Fibroblast of skin of right quadriceps (primary cell): ENCODE measurements around the gene RPAP3.
A peak's percentile ranks its signal among the peaks of the same experiment; 100 is the strongest.

Experiments used
- DNase-seq: peaks from one replicate; pipeline ENCODE4 v3.0.0-alpha.2; 2013

The RPAP3 gene, protein sequence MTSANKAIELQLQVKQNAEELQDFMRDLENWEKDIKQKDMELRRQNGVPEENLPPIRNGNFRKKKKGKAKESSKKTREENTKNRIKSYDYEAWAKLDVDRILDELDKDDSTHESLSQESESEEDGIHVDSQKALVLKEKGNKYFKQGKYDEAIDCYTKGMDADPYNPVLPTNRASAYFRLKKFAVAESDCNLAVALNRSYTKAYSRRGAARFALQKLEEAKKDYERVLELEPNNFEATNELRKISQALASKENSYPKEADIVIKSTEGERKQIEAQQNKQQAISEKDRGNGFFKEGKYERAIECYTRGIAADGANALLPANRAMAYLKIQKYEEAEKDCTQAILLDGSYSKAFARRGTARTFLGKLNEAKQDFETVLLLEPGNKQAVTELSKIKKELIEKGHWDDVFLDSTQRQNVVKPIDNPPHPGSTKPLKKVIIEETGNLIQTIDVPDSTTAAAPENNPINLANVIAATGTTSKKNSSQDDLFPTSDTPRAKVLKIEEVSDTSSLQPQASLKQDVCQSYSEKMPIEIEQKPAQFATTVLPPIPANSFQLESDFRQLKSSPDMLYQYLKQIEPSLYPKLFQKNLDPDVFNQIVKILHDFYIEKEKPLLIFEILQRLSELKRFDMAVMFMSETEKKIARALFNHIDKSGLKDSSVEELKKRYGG

DNA sequence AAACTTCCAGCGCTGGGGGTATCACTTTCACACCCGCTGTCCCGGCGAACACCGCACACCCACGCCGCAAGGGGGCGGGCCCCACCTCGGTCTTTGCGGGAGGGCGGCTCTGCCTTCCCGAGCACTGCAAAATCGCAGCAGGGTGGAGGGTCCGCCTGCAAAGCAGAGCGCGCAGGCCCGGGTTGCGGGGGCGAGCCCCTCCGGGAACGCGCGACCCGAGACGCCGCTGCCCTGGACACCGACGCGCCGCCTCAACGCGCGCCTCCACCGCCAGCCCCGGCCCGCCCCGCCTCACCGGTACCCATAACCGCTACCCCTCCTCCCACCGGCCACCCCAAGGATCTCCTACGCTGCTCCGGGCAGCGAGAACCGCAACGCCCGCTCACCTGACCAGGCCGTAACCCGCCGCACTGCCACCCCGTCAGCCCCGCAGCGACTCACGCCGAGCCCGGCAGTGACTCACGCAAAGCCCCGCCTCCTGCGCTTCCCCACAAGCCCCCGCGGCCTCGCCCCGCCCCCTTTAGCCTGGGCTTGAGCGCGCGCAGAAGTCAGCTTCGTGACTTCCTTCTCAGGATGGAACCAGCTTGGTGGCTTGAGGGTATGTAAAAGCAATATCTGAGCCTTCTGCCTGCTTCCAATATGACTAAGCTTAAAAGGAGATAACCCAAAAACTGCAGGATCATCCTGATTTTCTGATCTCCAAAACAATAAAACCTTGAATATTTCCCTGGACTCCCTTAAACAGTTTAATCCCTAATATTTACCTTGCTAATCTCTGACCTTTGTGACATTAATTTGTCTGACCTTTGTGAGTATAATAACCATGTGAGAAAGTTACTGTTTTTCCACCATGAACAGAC lies at the start of gene RPAP3:
Gene RPAP3, minus strand, starts transcription at position 465 of the 860 bp plus-strand sequence. CDS start 3,190 bp downstream, outside the sequence.
- DNase-seq = peak; percentile 90

DNA sequence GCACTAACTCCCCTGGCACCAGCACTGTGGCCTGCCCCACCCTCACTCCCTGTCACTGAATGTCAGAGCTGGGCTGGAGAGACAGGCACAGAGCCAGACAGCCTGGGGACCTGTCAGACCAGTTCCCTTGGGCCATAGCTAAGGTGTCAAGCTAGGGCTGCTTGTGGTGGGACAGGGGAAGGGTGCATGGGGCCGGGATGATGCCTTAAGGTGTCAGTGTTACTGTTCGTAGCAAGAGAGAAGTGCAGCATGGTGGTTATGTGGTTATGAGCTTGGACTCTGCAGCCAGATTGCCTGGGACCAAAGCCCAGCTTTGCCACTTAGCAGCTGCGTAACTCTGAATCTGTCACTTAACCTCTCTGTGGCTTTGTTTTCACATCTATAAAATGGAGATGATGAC lies 49.1 kb upstream of the RPAP3 start:
- DNase-seq = no peak

DNA sequence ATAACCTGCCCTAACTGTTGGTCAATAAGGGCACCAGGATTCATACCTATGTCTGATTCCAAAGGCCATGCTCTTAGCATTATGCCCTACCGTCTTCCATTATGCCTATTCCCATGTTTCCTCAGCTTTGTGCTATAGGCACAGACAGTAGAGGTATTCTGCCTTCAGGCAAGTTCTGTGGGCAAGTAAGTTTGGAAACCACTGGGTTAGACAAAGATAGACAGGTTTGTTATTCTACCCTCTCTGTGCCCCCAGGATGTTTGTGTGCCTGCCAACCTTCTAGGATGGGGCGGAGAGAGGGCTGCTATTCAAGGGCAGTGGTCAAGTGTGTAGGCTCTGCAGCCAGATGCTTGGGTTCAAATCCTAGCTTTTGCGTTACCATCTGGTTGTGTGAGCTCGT lies 48.3 kb upstream of the RPAP3 start:
- DNase-seq = no peak

DNA sequence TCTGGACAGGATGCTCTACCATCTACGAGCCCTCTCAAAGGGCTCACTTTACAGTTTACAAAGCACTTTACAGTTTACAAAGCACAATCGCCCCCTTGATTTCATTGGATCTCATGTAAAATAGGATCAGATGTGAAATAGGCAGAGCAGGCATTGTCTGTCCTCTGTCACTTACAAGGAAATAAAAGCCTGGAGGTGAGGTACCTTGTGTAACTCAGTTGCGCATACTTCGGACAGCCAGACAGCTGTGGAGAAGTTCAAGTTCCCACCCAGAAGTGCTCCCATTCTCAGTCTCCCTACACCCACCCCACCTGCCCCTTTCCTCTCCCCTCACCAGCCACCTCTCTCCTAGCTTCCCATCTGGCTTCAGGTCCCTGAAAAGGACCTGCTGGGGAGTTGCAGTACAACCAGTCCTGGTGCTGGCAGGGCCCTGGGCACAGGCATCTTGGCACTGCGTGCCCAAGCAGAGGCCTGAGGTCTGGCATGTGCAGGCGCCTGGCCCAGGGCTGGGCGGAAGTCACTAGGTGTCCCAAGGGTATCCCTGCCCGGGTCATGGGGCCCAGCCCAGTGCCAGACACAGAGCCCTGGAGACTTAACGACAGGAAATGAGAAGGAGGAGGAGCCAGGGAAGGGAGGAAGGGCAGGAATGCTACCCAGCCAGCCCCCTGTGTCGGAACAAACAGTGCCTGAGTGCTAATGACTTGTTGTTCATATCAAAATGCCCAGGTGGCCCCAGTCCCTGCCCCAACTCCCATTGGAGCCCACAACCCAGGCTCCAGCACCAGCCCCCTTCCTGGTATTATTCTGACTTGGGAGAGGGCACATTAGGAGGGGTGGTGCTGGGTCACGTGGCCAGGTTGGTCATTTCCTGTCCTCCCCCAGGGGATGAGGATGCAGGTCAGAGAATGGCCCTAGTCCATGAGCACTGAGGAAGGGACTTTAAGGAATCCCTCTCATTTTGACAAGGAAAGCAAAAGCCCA lies 47.5 kb upstream of the RPAP3 start:
- no peak for DNase-seq

DNA sequence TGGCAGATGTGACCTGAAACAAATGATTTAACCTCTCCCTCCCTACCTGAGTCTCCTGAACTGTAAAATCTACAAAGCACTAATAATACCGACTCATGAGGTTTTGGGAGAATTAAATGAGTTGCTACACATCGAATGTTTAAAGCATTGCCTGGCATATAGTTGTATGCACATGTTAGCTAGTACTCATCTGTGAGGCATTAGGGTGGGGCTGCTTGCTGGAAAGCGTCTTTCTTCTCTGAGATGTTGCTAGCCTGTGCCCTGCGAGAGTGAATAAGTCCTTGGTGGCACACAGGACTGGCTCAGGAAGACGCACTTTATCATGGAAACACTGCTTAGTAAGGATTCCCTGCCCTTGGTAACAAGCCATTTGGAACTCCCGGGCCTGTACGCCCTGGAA lies 46.7 kb upstream of the RPAP3 start:
- DNase-seq = peak; percentile 34

DNA sequence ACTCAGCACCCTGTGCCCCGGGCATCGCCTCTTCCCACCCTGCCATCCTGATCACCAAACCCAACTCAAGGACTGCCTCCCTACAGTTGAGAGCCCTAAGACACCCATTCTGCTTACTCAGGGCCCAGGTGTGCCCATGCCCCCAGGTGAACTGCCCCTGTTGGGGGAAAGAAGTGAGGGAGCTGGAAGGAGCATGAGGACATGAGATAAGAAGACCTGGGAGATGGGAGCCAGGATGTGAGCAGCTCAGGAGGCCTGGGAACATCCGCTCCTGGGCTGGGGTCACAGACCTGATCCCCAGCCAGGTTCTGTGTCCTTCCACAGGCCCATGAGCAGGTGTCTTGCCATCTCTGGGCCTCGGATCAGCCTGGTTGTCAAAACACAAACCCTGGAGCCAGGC lies 46.3 kb upstream of the RPAP3 start:
- DNase-seq = no peak

DNA sequence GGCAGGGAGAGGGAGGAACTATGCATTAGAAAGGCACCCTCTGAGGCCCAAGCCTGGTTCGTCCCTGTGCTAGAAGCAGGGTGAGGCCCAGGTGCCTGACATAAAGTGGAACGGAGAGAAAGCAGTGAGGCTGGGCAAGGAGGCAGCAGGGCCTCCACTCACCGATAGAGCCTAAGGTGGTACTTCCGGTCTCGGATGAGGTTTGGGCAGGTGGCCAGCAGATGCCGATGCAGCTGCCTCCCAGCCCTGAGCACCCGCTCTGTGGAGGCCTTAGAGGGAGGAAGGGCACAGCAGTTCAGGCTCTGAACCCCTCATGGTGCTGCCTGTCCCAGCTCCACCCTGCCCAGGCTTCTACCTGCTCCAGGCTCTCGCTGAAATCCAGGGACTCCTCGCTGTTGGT lies 45.7 kb upstream of the RPAP3 start:
- no peak for DNase-seq

DNA sequence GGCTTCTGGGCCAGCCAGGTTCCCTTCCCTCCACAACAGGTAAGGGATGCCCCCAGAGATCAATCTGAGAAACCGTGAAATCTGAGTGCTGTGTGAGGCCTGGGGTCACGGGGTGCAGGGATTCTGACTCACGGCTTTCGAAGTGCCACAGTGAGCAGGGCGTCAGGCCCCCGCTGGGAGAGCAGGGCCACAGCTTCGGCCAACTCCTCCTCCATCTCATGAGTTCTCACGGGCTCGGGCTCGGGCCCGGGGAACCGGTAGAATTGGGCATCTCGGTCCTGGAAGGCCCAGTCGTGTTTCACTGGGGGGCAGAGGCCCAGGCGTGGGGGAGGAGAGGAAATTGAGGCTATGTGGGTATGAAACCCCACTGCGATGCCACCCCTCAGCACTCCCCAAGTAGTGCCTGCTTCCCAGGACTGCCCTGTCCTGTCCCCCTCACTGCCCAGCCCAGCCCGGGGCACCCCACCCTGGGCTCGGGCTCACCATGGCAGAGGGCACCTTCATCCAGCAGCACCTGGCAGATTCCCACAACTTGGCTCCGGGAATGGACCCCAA lies 45.2 kb upstream of the RPAP3 start:
- no peak for DNase-seq

DNA sequence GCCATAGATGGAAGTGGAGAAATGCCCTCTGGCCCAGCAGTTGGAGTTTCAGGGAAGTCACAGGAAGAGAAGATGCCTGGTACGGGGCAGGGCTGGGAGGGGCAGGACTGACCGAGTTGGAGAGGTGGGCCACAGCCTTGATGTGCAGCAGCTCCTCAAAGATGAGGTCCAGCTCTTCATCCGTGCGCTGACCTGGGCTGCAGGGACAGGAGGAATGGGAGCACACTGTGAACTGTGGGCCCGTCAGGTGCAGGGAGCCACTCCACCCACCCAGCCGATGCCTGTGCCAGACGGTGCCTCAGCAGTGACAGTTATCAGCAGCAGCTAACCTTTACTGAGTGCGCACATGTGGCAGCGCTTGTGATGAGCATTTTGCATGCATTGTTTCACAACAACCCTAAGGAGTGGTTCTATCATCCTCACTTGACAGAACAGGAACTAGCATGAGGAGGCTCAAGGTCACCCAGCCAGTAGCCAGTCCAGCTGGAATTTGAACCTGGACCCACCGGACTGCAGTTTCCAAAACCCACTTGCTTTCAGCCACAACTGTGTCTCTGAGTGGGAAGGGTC lies 44.5 kb upstream of the RPAP3 start:
- DNase-seq = no peak

DNA sequence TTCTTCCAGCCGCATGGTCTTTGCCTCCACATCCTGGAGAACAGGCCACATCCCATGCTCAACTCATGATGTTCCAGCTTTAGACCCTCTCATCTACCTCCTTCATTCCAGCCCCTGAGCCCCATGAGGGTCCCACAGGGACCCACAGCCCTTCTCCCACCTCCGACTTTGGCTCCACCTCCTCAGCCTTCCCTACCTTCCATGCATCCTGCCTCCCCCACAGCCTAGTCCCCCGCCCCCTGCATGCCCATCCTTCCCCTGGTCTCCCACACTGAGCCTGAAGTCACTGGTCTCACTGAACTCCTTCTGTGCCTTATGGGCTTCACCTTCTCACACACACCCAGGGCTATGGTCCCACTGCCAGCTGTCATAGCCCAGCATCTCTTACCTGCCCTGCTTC lies 43.1 kb upstream of the RPAP3 start:
- DNase-seq = no peak

DNA sequence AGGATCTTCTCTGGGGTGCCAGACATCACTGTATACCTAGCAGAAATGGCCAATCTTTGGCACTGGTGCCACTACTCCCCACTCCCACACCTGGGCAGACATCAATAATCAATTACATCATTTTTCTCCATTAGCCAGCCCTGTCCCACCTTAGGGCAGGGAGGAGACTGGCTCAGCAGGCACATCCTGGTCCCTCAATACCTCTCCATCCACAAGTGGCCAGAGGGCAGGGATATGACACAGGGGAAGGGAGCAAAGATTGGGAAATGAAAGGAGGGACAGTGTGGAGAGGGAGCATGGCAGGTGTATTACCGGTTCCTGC lies 42.6 kb upstream of the RPAP3 start:
- DNase-seq = no peak

DNA sequence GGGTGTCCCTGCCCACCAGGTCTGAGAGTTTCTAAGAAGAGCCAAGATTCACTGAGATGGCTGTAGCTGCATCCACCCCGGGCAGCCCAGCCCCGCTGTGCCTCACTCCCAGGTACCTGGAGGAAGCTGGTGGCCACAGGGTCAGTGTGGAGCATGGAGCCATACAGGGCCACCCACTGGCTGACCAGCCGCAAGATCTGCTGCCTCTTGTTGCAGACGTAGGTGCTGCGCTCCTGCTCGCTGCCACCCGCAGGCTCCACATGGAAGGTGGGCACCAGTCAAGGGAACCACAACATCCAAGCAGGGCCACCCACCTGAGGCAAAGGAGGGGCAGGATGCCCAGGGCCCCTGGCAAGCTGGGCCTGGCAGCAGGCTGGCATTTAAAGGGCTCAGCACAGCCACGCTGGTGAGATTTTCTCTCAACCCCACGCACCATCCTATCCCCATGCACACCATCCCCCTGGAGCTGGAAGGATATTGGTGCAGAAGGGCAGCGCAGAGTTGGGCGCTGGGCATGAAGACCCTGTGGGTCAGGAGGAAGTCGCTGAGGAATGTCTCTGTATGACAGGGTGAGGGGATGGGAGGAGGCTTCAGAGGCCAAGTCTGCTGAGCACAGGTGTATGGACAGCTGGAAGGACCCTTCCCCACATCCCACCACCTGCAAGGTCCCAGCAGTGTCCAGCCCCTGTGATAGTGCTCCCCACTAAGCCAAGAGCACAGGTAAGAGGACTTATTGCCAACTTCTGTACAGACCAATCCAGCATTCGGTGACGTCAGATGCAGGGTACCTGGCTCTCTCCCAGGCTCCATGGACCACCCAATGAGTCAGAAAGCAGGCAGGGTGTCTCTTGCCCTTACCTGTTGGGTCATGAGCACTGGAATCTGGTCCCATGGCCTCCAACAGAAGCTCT lies 42.0 kb upstream of the RPAP3 start:
- DNase-seq = no peak

DNA sequence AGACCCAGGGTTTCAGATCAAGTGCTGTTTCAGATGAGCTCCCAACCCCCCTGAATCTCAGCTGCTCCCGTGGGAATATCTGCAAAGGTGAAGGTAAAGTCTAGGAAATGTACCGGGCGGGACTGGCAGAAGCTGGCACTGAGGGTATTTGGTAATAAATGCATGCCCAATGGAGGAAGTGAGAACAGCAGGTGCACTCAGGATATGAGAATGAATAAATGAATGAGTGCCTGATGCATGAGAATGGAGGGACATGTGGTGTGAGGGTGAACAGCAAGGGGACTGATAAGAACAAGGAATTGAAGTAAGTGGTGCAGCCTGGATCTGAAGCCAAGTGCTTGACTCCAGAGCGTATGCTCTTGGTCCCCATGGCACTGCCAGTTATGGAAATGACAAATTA lies 41.3 kb upstream of the RPAP3 start:
- DNase-seq = no peak

DNA sequence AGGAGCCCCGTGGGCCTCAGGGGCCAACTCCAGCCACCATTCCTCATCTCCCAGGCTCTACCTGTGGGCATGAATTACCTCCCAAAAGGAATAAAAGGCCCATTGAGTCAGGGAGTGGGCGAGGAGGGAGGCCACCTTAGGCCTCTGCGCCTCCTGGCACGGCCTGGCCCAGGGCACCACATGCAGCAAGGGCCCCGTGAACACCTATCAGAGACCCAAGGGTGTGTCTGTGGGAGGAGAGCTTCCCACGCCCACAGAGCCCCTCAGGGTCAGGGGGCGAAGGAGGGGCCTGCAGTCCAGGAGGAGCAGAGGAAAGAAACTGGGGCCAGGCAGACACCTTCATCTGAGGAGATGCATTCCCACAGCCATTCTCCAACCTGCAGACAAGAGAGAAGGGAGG lies 40.7 kb upstream of the RPAP3 start:
- no peak for DNase-seq

DNA sequence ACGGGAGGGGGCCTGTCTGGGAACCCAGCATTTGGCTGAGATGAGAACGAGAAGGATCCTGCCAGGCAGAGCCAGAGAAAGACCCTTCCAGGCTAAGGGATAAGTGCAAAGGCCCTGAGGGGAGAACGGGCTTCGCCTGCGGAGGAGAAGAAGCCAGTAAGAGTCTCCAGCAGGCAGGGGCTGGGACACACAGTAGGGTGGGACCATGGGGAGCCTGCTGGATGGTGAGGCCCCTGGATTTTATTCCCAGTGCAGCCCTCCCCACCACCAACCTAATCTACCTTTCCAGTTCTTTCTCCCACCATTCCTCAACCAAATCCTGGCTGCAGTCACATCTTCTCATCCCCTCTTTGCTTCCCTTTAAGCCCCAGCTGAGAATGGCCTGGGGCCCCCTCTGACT lies 40.2 kb upstream of the RPAP3 start:
- DNase-seq = no peak

DNA sequence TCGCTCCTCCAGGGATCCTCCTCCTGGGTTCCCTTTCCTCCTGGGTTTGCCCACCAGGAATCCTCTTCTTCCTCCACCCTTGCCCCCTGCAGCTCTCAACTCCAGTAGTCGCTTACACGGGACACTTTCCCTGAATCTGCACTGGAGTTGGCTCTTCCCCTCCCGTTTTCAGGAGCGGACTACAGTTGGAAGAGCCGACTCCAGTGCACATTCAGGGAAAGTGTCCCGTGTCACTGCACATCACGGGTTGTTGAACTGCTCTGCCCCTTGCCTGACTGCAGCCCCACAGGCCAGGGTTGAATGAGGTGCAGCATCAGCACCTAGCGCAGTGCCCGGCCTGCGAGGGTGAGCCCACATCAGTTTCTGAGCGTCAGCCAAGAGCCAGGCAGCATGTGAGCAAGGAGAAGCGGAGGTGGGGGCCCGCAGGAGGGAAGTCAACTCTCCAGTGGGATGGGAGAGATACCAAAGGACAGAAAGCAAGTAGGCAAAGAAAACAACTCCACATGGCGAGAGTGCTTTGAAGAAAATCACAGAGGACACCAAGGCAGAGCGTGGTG lies 39.7 kb upstream of the RPAP3 start:
- DNase-seq = no peak

DNA sequence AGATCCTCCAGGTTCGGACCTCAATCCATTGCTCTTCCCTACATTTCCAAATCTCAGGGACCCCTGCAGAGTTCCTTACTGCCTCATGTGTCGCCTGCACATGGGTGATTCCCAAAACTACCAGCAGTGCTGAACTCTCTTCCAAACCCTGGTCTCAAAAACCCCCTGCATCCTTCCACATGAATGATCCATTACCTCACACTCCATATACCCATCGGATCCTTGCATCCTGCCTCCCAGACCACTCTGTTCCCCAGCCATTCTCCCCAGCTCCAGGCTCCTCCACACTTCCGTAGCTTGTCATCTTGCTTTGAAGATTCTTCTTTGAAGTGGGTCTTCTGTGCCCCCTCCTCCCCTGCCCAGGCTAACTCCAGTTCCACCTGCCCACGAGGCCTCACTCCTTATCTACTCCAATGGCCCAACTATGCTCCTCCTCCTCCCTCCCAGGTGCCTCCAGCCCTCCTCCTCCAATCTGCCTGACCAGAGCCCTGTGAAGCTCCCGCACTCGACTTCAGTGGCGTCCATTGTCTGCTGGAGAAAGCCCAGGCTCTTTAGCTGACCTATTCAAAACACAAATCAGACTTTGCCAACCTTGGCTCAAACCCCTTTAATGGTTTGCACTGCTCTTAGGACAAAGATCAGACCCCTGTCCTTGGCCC lies 39.1 kb upstream of the RPAP3 start:
- no peak for DNase-seq

DNA sequence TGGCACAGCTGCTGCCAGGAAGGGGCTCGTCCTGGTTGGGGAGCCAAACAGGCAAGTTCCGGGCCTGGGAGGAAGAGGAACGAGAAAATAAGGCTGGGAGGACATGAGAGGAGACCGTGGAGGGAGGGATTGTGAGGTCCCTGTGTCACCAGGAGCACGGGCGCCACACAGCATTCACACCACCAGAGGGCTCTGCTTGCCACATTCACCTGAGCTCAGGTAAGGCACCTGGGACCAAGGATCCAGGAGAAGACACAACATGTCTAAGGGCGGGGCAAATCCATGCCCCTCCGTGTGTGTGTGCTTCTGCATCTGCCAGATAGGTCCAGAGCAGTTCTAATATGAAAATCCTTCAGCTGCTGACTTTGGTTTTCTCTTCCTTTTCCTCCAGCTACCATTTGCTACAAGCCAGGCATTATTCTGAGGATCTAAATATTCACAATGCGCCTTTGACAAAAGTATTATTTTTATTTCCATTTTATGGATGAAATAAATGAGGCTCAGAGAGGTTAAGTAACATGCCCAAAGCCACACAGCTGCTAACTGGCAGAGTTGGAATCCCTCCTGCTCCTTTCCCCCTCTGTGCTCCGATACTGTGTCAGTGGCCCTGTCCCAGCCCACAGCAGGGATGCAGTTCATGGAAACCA lies 38.3 kb upstream of the RPAP3 start:
- DNase-seq = no peak

DNA sequence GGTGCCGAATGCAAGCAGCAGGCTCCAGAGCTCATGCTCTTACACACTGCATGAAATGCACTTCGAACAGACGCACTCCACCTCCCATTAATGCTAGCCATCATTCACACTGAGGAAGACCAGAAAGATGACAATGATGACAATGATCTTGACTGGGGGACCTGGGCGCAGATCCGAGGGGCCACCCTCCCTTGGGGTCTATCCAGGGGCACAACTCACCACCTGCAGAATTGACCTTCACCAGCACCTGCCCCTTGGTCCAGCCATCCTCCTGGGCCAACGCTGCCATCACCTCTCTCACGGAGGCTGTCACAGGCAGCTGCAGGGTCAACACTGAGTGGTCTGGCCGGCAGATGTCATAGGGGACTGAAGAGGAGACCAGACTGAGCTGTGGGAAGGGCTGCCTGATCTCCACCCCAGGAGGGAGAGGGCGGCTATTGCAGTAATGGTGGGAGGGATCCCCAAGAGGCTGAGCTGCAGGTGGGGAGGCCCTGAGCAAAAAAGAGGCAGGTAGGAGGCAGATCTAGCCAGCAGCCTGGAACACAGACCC lies 37.6 kb upstream of the RPAP3 start:
- no peak for DNase-seq
